ENCODE data around the gene ARID4B.
"Not testable (repeated sequence)": the region's sequence is repeated elsewhere in the genome, so short reads cannot be mapped to it uniquely, and the experiment has no call there.

Gene ARID4B

GRCh38 chr1:235207209-235207565, 120.8 kb downstream of the ARID4B start:
- H3K27ac ChIP-seq = no peak overlapping the region

GRCh38 chr1:235206533-235207208, 121.3 kb downstream of the ARID4B start:
- H3K4me3 ChIP-seq = no peak overlapping the region
- peak overlapping the region in 3 of 11 experiments; percentile 5 to 44 (median 39); a peak in 4 of 22 replicates for H3K4me2 ChIP-seq
- peaks cover 44 to 89% (median 64%) of the 10 kb centered on the region in 11 experiments for H3K36me3 ChIP-seq
- H3K4me1 ChIP-seq = peaks cover 0 to 21% (median 6%) of the 10 kb centered on the region in 10 experiments; a peak in 11 of 20 replicates
- H3K9me3 ChIP-seq (replicated peaks in 1 of 11) = no peaks in the 10 kb centered on the region
- TF ChIP-seq Cebpa-rat (IDR thresholded peaks at IDR 0.05) = no peak
- H3K27me3 ChIP-seq = no peaks in the 10 kb centered on the region
- no peak overlapping the region for H3K9ac ChIP-seq
- H3K27ac ChIP-seq = no peak overlapping the region; a peak in 1 of 22 replicates
- peaks cover 0 to 10% (median 0%) of the 10 kb centered on the region in 11 experiments; a peak in 2 of 22 replicates for H4K20me1 ChIP-seq

More at GRCh38 chr1:235207209-235207565, 120.8 kb downstream of the ARID4B start:
- no peak for TF ChIP-seq Cebpa-rat (IDR thresholded peaks at IDR 0.05)
- Histone ChIP-seq H3K36me3 (peaks cover 49 to 93% (median 69%) of the 10 kb centered on the region in 11 experiments), H3K9ac (no peak overlapping the region), H3K4me1 (peaks cover 0 to 21% (median 6%) of the 10 kb centered on the region in 10 experiments; a peak in 11 of 20 replicates), H3K4me3 (no peak overlapping the region), H3K4me2 (peak overlapping the region in 6 of 11 experiments; percentile 4 to 44 (median 28); a peak in 7 of 22 replicates), H4K20me1 (peaks cover 0 to 10% (median 0%) of the 10 kb centered on the region in 11 experiments; a peak in 2 of 22 replicates), H3K27me3 (no peaks in the 10 kb centered on the region), H3K9me3 (replicated peaks in 1 of 11) (no peaks in the 10 kb centered on the region)

DNA sequence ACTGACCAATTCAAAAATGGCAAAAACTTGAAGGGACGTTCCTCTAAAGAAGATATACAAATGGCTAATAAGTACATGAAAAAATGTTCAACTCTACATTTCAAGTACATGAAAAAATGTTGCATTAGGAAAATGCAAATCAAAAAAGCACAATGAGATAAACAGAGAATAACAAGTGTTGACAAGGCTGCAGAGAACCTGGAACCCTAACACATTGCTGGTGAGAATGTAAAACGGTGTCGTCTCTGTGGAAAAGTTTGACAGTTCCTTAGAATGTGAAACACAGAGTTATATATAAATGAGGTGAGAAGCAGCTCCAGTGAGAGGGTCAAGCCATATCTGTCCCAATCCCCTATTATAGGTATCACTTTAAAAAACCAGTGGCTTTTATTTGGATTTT, 122.3 kb downstream of the ARID4B start:
- TF ChIP-seq Cebpa-rat (IDR thresholded peaks at IDR 0.05) = no peak
- no peak overlapping the region for H3K27ac ChIP-seq

GRCh38 chr1:235203428-235203827, 124.6 kb downstream of the ARID4B start:
- Histone ChIP-seq H3K9ac (no peak overlapping the region), H3K36me3 (peaks cover 38 to 84% (median 55%) of the 10 kb centered on the region in 11 experiments), H3K9me3 (replicated peaks in 1 of 11) (no peaks in the 10 kb centered on the region), H3K4me2 (no peak overlapping the region), H3K4me1 (peaks cover 0 to 21% (median 6%) of the 10 kb centered on the region in 10 experiments; a peak in 11 of 20 replicates), H3K27me3 (no peaks in the 10 kb centered on the region), H3K27ac (no peak overlapping the region), H3K4me3 (no peak overlapping the region), H4K20me1 (peaks cover 0 to 16% (median 0%) of the 10 kb centered on the region in 11 experiments; a peak in 3 of 22 replicates)
- TF ChIP-seq Cebpa-rat (IDR thresholded peaks at IDR 0.05) = no peak

More for the DNA sequence above, 122.3 kb downstream of the ARID4B start:
- H4K20me1 ChIP-seq = peaks cover 0 to 10% (median 0%) of the 10 kb centered on the region in 11 experiments; a peak in 3 of 22 replicates
- H3K36me3 ChIP-seq = peaks cover 45 to 89% (median 64%) of the 10 kb centered on the region in 11 experiments
- H3K9me3 ChIP-seq (replicated peaks in 1 of 11) = no peaks in the 10 kb centered on the region
- no peaks in the 10 kb centered on the region for H3K27me3 ChIP-seq
- no peak overlapping the region for H3K9ac ChIP-seq
- peaks cover 0 to 21% (median 6%) of the 10 kb centered on the region in 10 experiments; a peak in 11 of 20 replicates for H3K4me1 ChIP-seq
- H3K4me3 ChIP-seq = no peak overlapping the region
- H3K4me2 ChIP-seq = no peak overlapping the region

DNA sequence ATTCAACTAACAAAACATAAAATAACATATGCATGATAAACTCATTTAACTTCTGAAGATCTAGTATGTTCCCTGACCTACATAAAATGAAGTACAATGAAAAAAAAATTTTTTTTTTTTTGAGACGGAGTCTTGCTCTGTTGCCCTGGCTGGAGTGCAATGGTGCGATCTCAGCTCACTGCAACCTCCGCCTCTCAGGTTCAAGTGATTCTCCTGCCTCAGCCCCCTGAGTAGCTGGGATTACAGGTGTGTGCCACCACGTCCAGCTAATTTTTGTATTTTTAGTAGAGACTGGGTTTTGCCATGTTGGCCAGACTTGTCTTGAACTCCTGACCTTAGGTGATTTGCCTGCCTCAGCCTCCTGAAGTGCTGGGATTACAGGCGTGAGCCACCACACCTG, 125.5 kb downstream of the ARID4B start:
- H3K36me3 ChIP-seq = peaks cover 42 to 84% (median 57%) of the 10 kb centered on the region in 11 experiments
- not testable (repeated sequence) for H3K27me3 ChIP-seq; H3K9me3 ChIP-seq (replicated peaks in 1 of 11); H3K4me2 ChIP-seq; H3K9ac ChIP-seq; H3K4me3 ChIP-seq; H3K27ac ChIP-seq
- H4K20me1 ChIP-seq = peaks cover 0 to 16% (median 0%) of the 10 kb centered on the region in 11 experiments; a peak in 3 of 22 replicates
- H3K4me1 ChIP-seq = peaks cover 0 to 11% (median 3%) of the 10 kb centered on the region in 10 experiments; a peak in 10 of 20 replicates

- no peaks in the 10 kb centered on the region for H3K4me1 ChIP-seq
- H3K27ac ChIP-seq = no peak overlapping the region
- H3K4me2 ChIP-seq = no peak overlapping the region
- no peaks in the 10 kb centered on the region for H3K9me3 ChIP-seq (replicated peaks in 1 of 11)
- TF ChIP-seq Cebpa-rat (IDR thresholded peaks at IDR 0.05) = no peak
- no peak overlapping the region for H3K9ac ChIP-seq
- H3K4me3 ChIP-seq = no peak overlapping the region
- no peaks in the 10 kb centered on the region for H3K27me3 ChIP-seq
- H3K36me3 ChIP-seq = peaks cover 59 to 90% (median 67%) of the 10 kb centered on the region in 11 experiments
- H4K20me1 ChIP-seq = peaks cover 0 to 16% (median 0%) of the 10 kb centered on the region in 11 experiments; a peak in 3 of 22 replicates
These were observed 128.5 kb downstream of the ARID4B start for GRCh38 chr1:235199441-235199840.

DNA sequence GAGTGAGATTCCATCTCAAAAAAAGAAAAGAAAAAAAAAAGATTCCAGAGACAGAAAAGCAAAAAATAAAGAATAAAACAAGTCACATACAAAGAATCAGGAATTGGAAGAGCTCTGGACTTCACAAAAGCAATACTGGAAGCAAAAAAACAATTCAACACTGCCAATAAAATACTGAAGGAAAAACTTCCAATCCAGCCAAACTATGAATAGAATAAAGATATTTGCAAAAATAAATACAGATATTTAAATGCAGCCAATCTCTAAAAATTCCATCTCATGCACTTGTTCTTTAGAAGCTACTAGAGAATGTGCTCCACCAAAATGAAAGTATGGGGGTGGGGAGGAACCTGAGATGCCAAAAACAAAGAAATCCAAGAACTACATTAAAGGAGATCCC, 137.5 kb downstream of the ARID4B start:
- Histone ChIP-seq H3K36me3 (peaks cover 85 to 99% (median 92%) of the 10 kb centered on the region in 11 experiments), H3K27ac (no peak overlapping the region)

GRCh38 chr1:235187316-235187715, 140.7 kb downstream of the ARID4B start:
- Histone ChIP-seq H4K20me1 (peaks cover 0 to 13% (median 0%) of the 10 kb centered on the region in 11 experiments; a peak in 6 of 22 replicates), H3K27me3 (no peaks in the 10 kb centered on the region), H3K27ac (no peak overlapping the region), H3K4me1 (no peaks in the 10 kb centered on the region), H3K4me2 (no peak overlapping the region), H3K4me3 (no peak overlapping the region), H3K36me3 (peaks cover 74 to 99% (median 92%) of the 10 kb centered on the region in 11 experiments), H3K9ac (no peak overlapping the region), H3K9me3 (replicated peaks in 1 of 11) (no peaks in the 10 kb centered on the region)
- no peak for TF ChIP-seq Cebpa-rat (IDR thresholded peaks at IDR 0.05)

More for the DNA sequence above, 137.5 kb downstream of the ARID4B start:
- Histone ChIP-seq H3K9me3 (replicated peaks in 1 of 11) (no peaks in the 10 kb centered on the region), H3K9ac (no peak overlapping the region), H4K20me1 (peaks cover 0 to 5% (median 0%) of the 10 kb centered on the region in 11 experiments; a peak in 3 of 22 replicates), H3K4me1 (no peaks in the 10 kb centered on the region), H3K27me3 (no peaks in the 10 kb centered on the region), H3K4me3 (no peak overlapping the region), H3K4me2 (no peak overlapping the region)
- no peak for TF ChIP-seq Cebpa-rat (IDR thresholded peaks at IDR 0.05)

DNA sequence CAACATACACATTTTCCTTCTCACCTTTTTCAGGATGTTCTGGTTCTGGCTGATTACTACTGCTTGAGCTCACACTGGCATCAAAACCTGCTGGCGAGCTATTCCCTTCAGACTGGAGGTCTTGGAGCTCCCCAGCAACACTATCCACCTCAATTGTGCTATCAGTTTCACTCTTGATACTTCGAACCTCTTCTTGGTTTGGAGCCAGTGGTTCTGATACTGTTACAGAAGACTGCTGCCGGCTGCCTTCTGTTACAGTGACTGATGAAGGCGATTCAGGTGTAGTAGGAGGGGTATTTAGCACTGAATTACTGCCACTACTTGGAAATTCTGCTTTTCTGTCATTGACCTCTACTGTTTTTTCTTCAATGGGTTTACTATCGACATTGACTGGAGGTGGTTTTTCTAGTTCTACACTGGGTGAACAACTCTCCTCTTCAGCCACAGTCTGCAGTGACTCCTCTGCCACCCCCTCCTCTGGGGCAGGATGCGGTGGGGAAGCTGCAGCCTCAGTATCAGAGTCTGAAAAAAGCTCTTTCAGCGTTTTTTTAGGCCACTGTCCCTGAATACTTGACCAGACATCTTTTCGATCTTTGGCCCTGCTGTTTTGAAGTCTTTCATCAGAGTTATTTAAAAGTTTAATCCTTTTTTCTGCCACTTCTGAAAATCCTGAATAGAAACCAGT, 146.3 kb downstream of the ARID4B start:
- H3K4me3 ChIP-seq = no peak overlapping the region
- H3K36me3 ChIP-seq = peaks cover 76 to 100% (median 95%) of the 10 kb centered on the region in 11 experiments
- H4K20me1 ChIP-seq = peaks cover 0 to 41% (median 12%) of the 10 kb centered on the region in 11 experiments; a peak in 15 of 22 replicates
- no peak overlapping the region for H3K27ac ChIP-seq
- H3K4me1 ChIP-seq = no peaks in the 10 kb centered on the region
- no peak overlapping the region for H3K9ac ChIP-seq
- H3K27me3 ChIP-seq = no peaks in the 10 kb centered on the region
- H3K4me2 ChIP-seq = no peak overlapping the region
- H3K9me3 ChIP-seq (replicated peaks in 1 of 11) = no peaks in the 10 kb centered on the region
- no peak for TF ChIP-seq Cebpa-rat (IDR thresholded peaks at IDR 0.05)
